CD14-positive monocyte (primary cell): ENCODE data around the gene TMEM238L. TPM values are rescaled to one million over a fixed set of nuclear protein-coding genes. Genes with fewer than 3 reads are reported as not detected.

Experiments used
- DNase-seq, 3 donors: peaks; one replicate each; pipeline ENCODE4 v3.0.0-alpha.2; 2011 to 2022
- H2AFZ ChIP-seq: 2 replicates; pipeline ENCODE4 v1.6.0; 2012; ENCODE audit warnings: mild to moderate bottlenecking, low read depth, low read length, inconsistent platforms; ENCODE audit not compliant: insufficient read depth, poor library complexity, severe bottlenecking
- H3K27ac ChIP-seq, 2 donors: 1 replicate in 1 of 2; 2 replicates in 1 of 2; pipeline ENCODE4 v1.5.1; 2012 to 2013; ENCODE audit warnings: low read length in 2 of 2, control low read depth in 1 of 2, inconsistent platforms in 1 of 2, low read depth in 1 of 2, mild to moderate bottlenecking in 1 of 2
- H3K27me3 ChIP-seq, 2 donors: one replicate each; pipeline versions ENCODE4 v1.6.0 to v1.6.1; 2011 to 2013; ENCODE audit warnings: low read length in 2 of 2; ENCODE audit not compliant: control insufficient read depth in 2 of 2, insufficient read depth in 2 of 2
- H3K36me3 ChIP-seq, 2 donors: replicated peaks in 1 of 2; 1 replicate in 1 of 2; 2 replicates in 1 of 2; pipeline versions ENCODE4 v1.5.1 to v1.6.1; 2012 to 2013; ENCODE audit warnings: low read length in 2 of 2, control low read depth in 1 of 2, inconsistent platforms in 1 of 2, mild to moderate bottlenecking in 1 of 2; ENCODE audit not compliant: insufficient read depth in 2 of 2, control insufficient read depth in 1 of 2
- H3K4me1 ChIP-seq, 2 donors: 1 replicate in 1 of 2; 2 replicates in 1 of 2; pipeline versions ENCODE4 v1.5.1 to v1.6.1; 2012 to 2013; ENCODE audit warnings: low read length in 2 of 2, control low read depth in 1 of 2, inconsistent platforms in 1 of 2, mild to moderate bottlenecking in 1 of 2, moderate library complexity in 1 of 2; ENCODE audit not compliant: insufficient read depth in 2 of 2, control insufficient read depth in 1 of 2
- H3K4me2 ChIP-seq: replicated peaks from 2 replicates; pipeline ENCODE3; 2012; ENCODE audit warnings: low read length, moderate library complexity, mild to moderate bottlenecking; ENCODE audit not compliant: poor library complexity, severe bottlenecking; ENCODE audit errors: extremely low read depth
- H3K4me3 ChIP-seq, 3 experiments: fragments of 200-600 bp in 1 of 3; sonication (generic) in 1 of 3; replicated peaks in 1 of 3; 1 replicate in 2 of 3; 2 replicates in 1 of 3; pipeline ENCODE4 v1.5.1; 2011 to 2013; ENCODE audit warnings: low read length in 3 of 3, mild to moderate bottlenecking in 3 of 3, control low read depth in 2 of 3, low read depth in 2 of 3, inconsistent platforms in 1 of 3, moderate library complexity in 1 of 3
- H3K79me2 ChIP-seq: 2 replicates; pipeline ENCODE4 v1.6.0; 2012; ENCODE audit warnings: mild to moderate bottlenecking, control low read depth, inconsistent platforms, low read length, moderate library complexity; ENCODE audit not compliant: insufficient read depth
- H3K9ac ChIP-seq: 2 replicates; pipeline ENCODE4 v1.6.0; 2017; ENCODE audit warnings: low read length, mild to moderate bottlenecking; ENCODE audit not compliant: insufficient read depth, poor library complexity, severe bottlenecking
- H3K9me3 ChIP-seq, 2 donors: replicated peaks in 1 of 2; 1 replicate in 1 of 2; 2 replicates in 1 of 2; pipeline versions ENCODE4 v1.5.1 to v1.6.1; 2012 to 2013; ENCODE audit warnings: low read length in 2 of 2, control low read depth in 1 of 2; ENCODE audit not compliant: control insufficient read depth in 1 of 2, insufficient read depth in 1 of 2
- H4K20me1 ChIP-seq: 2 replicates; pipeline ENCODE4 v1.6.0; 2012; ENCODE audit warnings: mild to moderate bottlenecking, low read length, control low read depth, moderate library complexity; ENCODE audit not compliant: insufficient read depth
- H3K27ac Mint-ChIP-seq, 7 donors: one replicate each; pipeline ENCODE4 v1.8.0; 2020; ENCODE audit warnings: mild to moderate bottlenecking in 7 of 7, mixed read lengths in 7 of 7, moderate library complexity in 6 of 7, inconsistent platforms in 2 of 7
- H3K27me3 Mint-ChIP-seq, 3 donors: one replicate each; pipeline ENCODE4 v1.8.0; 2021 to 2022; ENCODE audit warnings: low read depth in 3 of 3, mild to moderate bottlenecking in 3 of 3, mixed read lengths in 3 of 3, moderate library complexity in 3 of 3, inconsistent platforms in 1 of 3
- H3K36me3 Mint-ChIP-seq, 2 donors: one replicate each; pipeline ENCODE4 v1.8.0; 2020; ENCODE audit warnings: mixed read lengths in 2 of 2, inconsistent platforms in 1 of 2, mild to moderate bottlenecking in 1 of 2
- H3K4me1 Mint-ChIP-seq: one replicate; pipeline ENCODE4 v1.8.0; 2020; ENCODE audit warnings: mild to moderate bottlenecking, mixed read lengths
- H3K4me3 Mint-ChIP-seq, 2 donors: one replicate each; pipeline ENCODE4 v1.8.0; 2020; ENCODE audit warnings: mild to moderate bottlenecking in 2 of 2, mixed read lengths in 2 of 2, moderate library complexity in 1 of 2
- H3K9me3 Mint-ChIP-seq, 7 donors: one replicate each; pipeline ENCODE4 v1.8.0; 2020 to 2022; ENCODE audit warnings: mixed read lengths in 7 of 7, mild to moderate bottlenecking in 6 of 7, moderate library complexity in 6 of 7, inconsistent platforms in 2 of 7
- WGBS: methylation state at CpG from one replicate; pipeline ENCODE4 v1.1.5; 2013; ENCODE audit warnings: missing lambda C conversion rate; ENCODE audit not compliant: insufficient coverage; 5-methylcytosine and 5-hydroxymethylcytosine counted together
- intact Hi-C, 2 donors: fragments of 100-400 bp; cut with micrococcal nuclease; formaldehyde crosslinking; loops; one replicate each; pipeline versions ENCODE4 v1.15.0 to v1.15.1; 2023
- polyA plus RNA-seq, 3 donors: library from polyadenylated mRNA; depleted of rRNA in 1 of 3; unstranded in 2 of 3; stranded (reverse) in 1 of 3; fragments of 300-500 nt in 2 of 3; fragments of >200 nt in 1 of 3; fragmentation: Illumina TruSeq in 2 of 3; gene quantifications; 1 replicate in 2 of 3; 2 replicates in 1 of 3; pipeline ENCODE4 v1.2.3, GENCODE V29; 2012 to 2021
- TF ChIP-seq, protein P1 (sequence below): fragments of 200-600 bp; IDR thresholded peaks from one replicate; pipeline ENCODE4 v1.8.0; 2022; ENCODE audit warnings: antibody characterized with exemption, mild to moderate bottlenecking

TMEM238L gene
- polyA plus RNA-seq, 3 donors, result not detected

DNA sequence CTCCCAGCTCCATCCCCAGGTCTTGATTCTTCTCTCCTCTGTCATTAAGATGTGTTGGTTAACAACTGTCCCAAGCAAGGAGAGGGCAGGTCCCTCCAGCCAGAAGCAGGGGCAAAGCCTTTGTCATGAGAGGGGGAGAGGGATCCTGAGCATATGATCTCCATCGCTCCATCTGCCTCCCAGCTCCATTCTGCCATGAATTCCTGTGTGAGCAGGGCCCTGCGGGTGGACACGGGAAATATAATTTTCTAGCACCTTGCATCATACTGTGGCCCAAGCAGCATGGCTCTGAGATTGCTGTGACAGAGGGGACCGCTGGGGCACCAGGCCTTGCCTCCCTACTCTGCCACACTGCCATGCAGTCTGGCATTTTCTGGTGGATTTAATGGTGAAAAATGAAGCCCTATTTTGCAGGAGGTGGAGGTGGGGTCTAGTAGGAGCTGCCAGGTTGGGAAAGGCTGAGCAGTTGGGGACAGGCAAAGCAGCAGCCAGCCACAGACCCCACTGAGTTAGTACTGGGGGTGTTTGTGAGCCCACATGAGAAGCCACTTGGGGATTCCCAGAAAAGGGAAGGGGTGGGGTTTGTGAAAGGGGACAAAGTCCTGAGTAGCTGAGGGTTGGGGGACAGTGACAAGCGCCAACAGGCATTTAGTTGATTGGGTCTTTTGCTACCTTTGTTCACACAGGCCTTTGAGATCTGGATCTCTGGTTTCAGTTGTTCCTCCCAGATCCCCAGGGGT is 16.4 kb downstream of the TMEM238L start:
- Mint-ChIP-seq H3K27ac (no peak overlapping the region), H3K4me1 (peaks cover 11% of the 10 kb centered on the region), H3K27me3 (peaks cover 0 to 2% (median 2%) of the 10 kb centered on the region in 3 donors), H3K4me3 (no peak overlapping the region), H3K9me3 (peaks cover 0 to 10% (median 8%) of the 10 kb centered on the region in 7 donors), H3K36me3 (no peaks in the 10 kb centered on the region)
- TF ChIP-seq, protein P1, sequence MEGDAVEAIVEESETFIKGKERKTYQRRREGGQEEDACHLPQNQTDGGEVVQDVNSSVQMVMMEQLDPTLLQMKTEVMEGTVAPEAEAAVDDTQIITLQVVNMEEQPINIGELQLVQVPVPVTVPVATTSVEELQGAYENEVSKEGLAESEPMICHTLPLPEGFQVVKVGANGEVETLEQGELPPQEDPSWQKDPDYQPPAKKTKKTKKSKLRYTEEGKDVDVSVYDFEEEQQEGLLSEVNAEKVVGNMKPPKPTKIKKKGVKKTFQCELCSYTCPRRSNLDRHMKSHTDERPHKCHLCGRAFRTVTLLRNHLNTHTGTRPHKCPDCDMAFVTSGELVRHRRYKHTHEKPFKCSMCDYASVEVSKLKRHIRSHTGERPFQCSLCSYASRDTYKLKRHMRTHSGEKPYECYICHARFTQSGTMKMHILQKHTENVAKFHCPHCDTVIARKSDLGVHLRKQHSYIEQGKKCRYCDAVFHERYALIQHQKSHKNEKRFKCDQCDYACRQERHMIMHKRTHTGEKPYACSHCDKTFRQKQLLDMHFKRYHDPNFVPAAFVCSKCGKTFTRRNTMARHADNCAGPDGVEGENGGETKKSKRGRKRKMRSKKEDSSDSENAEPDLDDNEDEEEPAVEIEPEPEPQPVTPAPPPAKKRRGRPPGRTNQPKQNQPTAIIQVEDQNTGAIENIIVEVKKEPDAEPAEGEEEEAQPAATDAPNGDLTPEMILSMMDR, result no peak
- H3K4me1 ChIP-seq, result peaks cover 6 to 7% of the 10 kb centered on the region in 2 donors
- no peak overlapping the region for H3K4me3 ChIP-seq
- H3K4me2 ChIP-seq, result no peak overlapping the region
- H3K27ac ChIP-seq, result no peak overlapping the region
- H4K20me1 ChIP-seq, result no peaks in the 10 kb centered on the region
- 92% methylated on average over 2 of the region's 5 CpGs for WGBS
- no peaks in the 10 kb centered on the region for H3K9me3 ChIP-seq
- intact Hi-C loops, result no loop called here
- H3K79me2 ChIP-seq, result no peaks in the 10 kb centered on the region
- no peak for DNase-seq
- H3K36me3 ChIP-seq, result no peaks in the 10 kb centered on the region
- H3K27me3 ChIP-seq, result no peaks in the 10 kb centered on the region
- H2AFZ ChIP-seq, result no peak overlapping the region
- no peak overlapping the region for H3K9ac ChIP-seq

DNA sequence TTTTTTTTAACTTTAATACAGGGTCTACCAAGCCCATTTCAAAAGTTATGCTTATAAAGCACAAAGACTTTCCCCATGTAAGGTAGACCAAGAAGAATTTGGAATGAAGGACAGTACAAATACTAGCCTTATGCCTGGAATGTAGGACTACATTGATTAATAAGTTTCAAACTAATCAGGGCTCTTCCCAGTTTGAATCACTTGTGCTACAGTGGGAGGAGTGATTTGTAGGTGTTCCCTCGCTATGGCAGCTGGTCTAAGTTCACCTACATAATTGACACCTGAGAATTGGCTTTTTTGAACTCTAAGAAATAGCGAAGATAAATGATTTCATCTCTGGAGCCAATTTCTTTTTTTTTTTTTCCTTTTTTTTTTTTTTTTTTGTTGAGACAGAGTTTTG is 18.6 kb downstream of the TMEM238L start:
- Mint-ChIP-seq H3K27me3 (peaks cover 0 to 2% (median 0%) of the 10 kb centered on the region in 3 donors), H3K36me3 (no peaks in the 10 kb centered on the region), H3K9me3 (peaks cover 0 to 10% (median 9%) of the 10 kb centered on the region in 7 donors), H3K4me3 (no peak overlapping the region), H3K4me1 (peaks cover 3% of the 10 kb centered on the region), H3K27ac (no peak overlapping the region)
- Histone ChIP-seq H3K27me3 (no peaks in the 10 kb centered on the region), H3K4me2 (no peak overlapping the region), H3K9me3 (no peaks in the 10 kb centered on the region), H2AFZ (no peak overlapping the region), H3K36me3 (no peaks in the 10 kb centered on the region), H3K27ac (no peak overlapping the region), H3K79me2 (no peaks in the 10 kb centered on the region), H3K4me1 (no peaks in the 10 kb centered on the region), H3K4me3 (no peak overlapping the region), H4K20me1 (no peaks in the 10 kb centered on the region), H3K9ac (no peak overlapping the region)
- DNase-seq, result no peak
- no CpG with 5 or more reads among the region's 2 CpGs for WGBS
- TF ChIP-seq, protein P1, result no peak
- intact Hi-C loops, result no loop called here
